ENCODE results near the gene CFAP46. TPM values are rescaled to one million over a fixed set of nuclear protein-coding genes. Genes with fewer than 3 reads are reported as not detected.
"Not testable (repeated sequence)": the region's sequence is repeated elsewhere in the genome, so short reads cannot be mapped to it uniquely, and the experiment has no call there.

Gene CFAP46
- total RNA-seq, 1 donor from 2014 or later: 0.94 TPM

- intact Hi-C loops (cut with DNase I): no loop called here
- no peak for DNase-seq (ENCODE audit: low spot score)
Measured at GRCh38 chr10:132776821-132777220, 165.5 kb downstream of the CFAP46 start.

GRCh38 chr10:132776186-132776585, 166.2 kb downstream of the CFAP46 start:
- DNase-seq (ENCODE audit: low spot score): no peak

GRCh38 chr10:132774902-132775863, 167.2 kb downstream of the CFAP46 start:
- intact Hi-C loops (cut with DNase I): no loop called here
- DNase-seq (ENCODE audit: low spot score): no peak

More at GRCh38 chr10:132776186-132776585, 166.2 kb downstream of the CFAP46 start:
- intact Hi-C loops (cut with DNase I): no loop called here

- intact Hi-C loops (cut with DNase I): no loop called here
- no peak for DNase-seq (ENCODE audit: low spot score)
Measured at GRCh38 chr10:132774181-132774901, 168.0 kb downstream of the CFAP46 start.

GRCh38 chr10:132772816-132773215, 169.6 kb downstream of the CFAP46 start:
- DNase-seq (ENCODE audit: low spot score); intact Hi-C loops (cut with DNase I): not testable (repeated sequence)

GRCh38 chr10:132770061-132771021, 172.0 kb downstream of the CFAP46 start:
- DNase-seq (ENCODE audit: low spot score): no peak
- intact Hi-C loops (cut with DNase I): no loop called here

GRCh38 chr10:132768346-132769248, 173.8 kb downstream of the CFAP46 start:
- no peak for DNase-seq (ENCODE audit: low spot score)
- intact Hi-C loops (cut with DNase I): loop anchor here (10.0 kb wide), 1 partner anchor 114 kb away; no protein-coding TSS in a partner anchor

GRCh38 chr10:132766291-132766690, 176.1 kb downstream of the CFAP46 start:
- intact Hi-C loops (cut with DNase I): loop anchor here (10.0 kb wide), 1 partner anchor 111 kb away; no protein-coding TSS in a partner anchor
- no peak for DNase-seq (ENCODE audit: low spot score)

GRCh38 chr10:132765435-132765834, 176.9 kb downstream of the CFAP46 start:
- DNase-seq (ENCODE audit: low spot score): no peak
- intact Hi-C loops (cut with DNase I): loop anchor here (10.0 kb wide), 1 partner anchor 111 kb away; no protein-coding TSS in a partner anchor

- DNase-seq (ENCODE audit: low spot score): no peak
- intact Hi-C loops (cut with DNase I): loop anchor here (10.0 kb wide), 1 partner anchor 109 kb away; no protein-coding TSS in a partner anchor
Measured at GRCh38 chr10:132764108-132764507, 178.3 kb downstream of the CFAP46 start.

- DNase-seq (ENCODE audit: low spot score): no peak
- intact Hi-C loops (cut with DNase I): loop anchor here (10.0 kb wide), 1 partner anchor 109 kb away; no protein-coding TSS in a partner anchor
Measured at GRCh38 chr10:132763545-132763944, 178.8 kb downstream of the CFAP46 start.

GRCh38 chr10:132762267-132762666, 180.1 kb downstream of the CFAP46 start:
- no peak for DNase-seq (ENCODE audit: low spot score)
- intact Hi-C loops (cut with DNase I): loop anchor here (10.0 kb wide), 1 partner anchor 107 kb away; no protein-coding TSS in a partner anchor

- no peak for DNase-seq (ENCODE audit: low spot score)
- intact Hi-C loops (cut with DNase I): loop anchor here (10.0 kb wide), 1 partner anchor 107 kb away; no protein-coding TSS in a partner anchor
Measured at GRCh38 chr10:132761395-132762060, 180.8 kb downstream of the CFAP46 start.

GRCh38 chr10:132758865-132759264, 183.5 kb downstream of the CFAP46 start:
- intact Hi-C loops (cut with DNase I): no loop called here
- DNase-seq (ENCODE audit: low spot score): no peak
